NT2/D1 (cell line): Measurements from ENCODE around the gene MLXIP.

Experiments
- SUZ12 ChIP-seq: IDR thresholded peaks from 2 replicates; pipeline ENCODE4 v1.6.1; 2011; ENCODE audit not compliant: insufficient read length, insufficient read depth; ENCODE audit errors: extremely low read depth
- ZNF274 ChIP-seq: IDR thresholded peaks from 2 replicates; pipeline ENCODE4 v1.6.1; 2011; ENCODE audit warnings: mild to moderate bottlenecking, low read depth, low read length

GRCh38 chr12:122067966-122068365, 10.6 kb upstream of the MLXIP start:
- TF ChIP-seq ZNF274 (no peak), SUZ12 (no peak)
